ENCODE data around the gene JAZF1. TPM values are rescaled to one million over a fixed set of nuclear protein-coding genes. Genes with fewer than 3 reads are reported as not detected.

JAZF1 gene
- total and polyA plus RNA-seq, 2 of the 8 experiments (the other 6 are each of a cell fraction or from before 2014, with no cell fraction given), result 2.6 to 21.8 TPM

- no peak for TF ChIP-seq KDM4A (IDR thresholded peaks at IDR 0.05; ENCODE audit: low read depth, low read length, severe bottlenecking)
- TF ChIP-seq BRCA1 (IDR thresholded peaks at IDR 0.05; ENCODE audit: low read depth, low read length), result no peak
- no peak for TF ChIP-seq TAF7 (optimal IDR thresholded peaks at IDR 0.05; ENCODE audit: borderline replicate concordance, low read depth, low read length)
- no peak for TF ChIP-seq SIRT6 (IDR thresholded peaks at IDR 0.05; ENCODE audit: low read length)
- no peak for TF ChIP-seq SAP30 (IDR thresholded peaks at IDR 0.05; ENCODE audit: insufficient read depth, insufficient replicate concordance, low read length)
- no peak for TF ChIP-seq ASH2L (IDR thresholded peaks at IDR 0.05; ENCODE audit: low read length)
Observed at GRCh38 chr7:28211006-28211405, 30.4 kb upstream of the JAZF1 start (continued).

Data from H1 (cell line).